ENCODE measurements around the gene SFMBT1. TPM values are rescaled to one million over a fixed set of nuclear protein-coding genes. Genes with fewer than 3 reads are reported as not detected.
A peak's percentile ranks its signal among the peaks of the same experiment; 100 is the strongest.

SFMBT1 gene
- total and polyA plus RNA-seq, 8 donors: 8.0 to 12.9 (median 9.4) TPM

DNA sequence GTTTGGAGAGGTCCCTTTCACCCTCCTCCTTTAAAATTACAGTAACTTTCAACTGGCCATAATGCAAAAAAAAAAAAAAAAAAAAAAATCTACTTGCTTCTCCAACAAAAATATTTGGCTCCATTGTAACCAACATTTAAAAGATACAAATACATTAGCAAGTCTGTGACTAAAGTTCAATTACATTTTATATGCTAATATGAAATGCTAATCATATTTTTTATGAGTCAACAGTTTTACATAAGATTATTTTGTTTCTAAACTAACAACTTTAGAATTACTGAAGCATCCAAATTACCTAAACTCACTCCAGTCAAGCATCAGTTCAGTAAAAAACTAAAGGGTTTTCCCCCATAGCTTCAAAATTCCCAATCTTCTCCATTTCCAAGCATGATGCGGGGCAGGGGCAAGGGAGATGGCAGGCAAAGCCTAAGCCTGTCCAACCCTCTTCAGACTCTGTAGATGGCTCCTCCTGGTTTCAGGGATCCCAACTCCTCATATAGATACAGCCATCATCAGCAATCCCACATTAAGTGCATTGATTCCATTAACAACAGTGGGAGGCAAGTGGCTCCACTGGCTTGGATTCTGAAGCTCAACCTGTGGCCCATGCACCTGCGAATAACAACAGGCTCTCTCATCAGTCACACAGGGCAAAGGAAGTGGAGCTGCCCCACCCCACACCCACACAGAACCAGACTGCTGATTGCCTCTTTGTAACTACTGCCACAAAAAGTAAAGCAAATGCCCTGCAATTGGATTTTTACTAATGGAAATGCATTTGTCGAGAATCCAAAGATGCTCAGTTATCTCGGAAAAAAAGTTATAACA is 15.0 kb downstream of the SFMBT1 start:
- TF ChIP-seq, protein P1, sequence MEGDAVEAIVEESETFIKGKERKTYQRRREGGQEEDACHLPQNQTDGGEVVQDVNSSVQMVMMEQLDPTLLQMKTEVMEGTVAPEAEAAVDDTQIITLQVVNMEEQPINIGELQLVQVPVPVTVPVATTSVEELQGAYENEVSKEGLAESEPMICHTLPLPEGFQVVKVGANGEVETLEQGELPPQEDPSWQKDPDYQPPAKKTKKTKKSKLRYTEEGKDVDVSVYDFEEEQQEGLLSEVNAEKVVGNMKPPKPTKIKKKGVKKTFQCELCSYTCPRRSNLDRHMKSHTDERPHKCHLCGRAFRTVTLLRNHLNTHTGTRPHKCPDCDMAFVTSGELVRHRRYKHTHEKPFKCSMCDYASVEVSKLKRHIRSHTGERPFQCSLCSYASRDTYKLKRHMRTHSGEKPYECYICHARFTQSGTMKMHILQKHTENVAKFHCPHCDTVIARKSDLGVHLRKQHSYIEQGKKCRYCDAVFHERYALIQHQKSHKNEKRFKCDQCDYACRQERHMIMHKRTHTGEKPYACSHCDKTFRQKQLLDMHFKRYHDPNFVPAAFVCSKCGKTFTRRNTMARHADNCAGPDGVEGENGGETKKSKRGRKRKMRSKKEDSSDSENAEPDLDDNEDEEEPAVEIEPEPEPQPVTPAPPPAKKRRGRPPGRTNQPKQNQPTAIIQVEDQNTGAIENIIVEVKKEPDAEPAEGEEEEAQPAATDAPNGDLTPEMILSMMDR (IDR thresholded peaks at IDR 0.05): no peak
- Histone ChIP-seq H3K9me3 (no peaks in the 10 kb centered on the region), H3K4me3 (no peak overlapping the region), H3K27ac (no peak overlapping the region), H3K36me3 (no peaks in the 10 kb centered on the region), H3K4me1 (no peaks in the 10 kb centered on the region), H3K27me3 (no peaks in the 10 kb centered on the region)
- intact Hi-C loops (cut with DNase I): no loop called here
- no peak for DNase-seq
- peak; percentile 46 for ATAC-seq

DNA sequence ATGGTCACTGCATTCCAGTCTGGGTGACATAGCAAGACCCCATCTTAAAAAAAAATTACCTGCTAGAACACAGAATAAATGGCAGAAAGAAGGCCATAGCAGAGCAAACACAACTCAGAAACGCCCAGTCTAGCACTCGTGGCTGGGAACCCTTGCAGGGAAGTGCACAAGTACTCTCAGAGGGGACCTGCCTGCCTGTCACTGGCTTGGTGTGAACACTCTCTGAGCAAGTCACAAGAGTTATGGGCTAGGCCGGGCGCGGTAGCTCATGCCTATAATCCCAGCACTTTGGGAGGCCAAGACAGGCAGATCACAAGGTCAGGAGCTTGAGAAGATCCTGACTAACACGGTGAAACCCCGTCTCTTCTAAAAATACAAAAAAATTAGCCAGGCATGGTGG is 17.2 kb downstream of the SFMBT1 start:
- Histone ChIP-seq H3K4me1 (no peaks in the 10 kb centered on the region), H3K27ac (no peak overlapping the region), H3K4me3 (no peak overlapping the region), H3K36me3 (no peaks in the 10 kb centered on the region), H3K27me3 (no peaks in the 10 kb centered on the region), H3K9me3 (no peaks in the 10 kb centered on the region)
- ATAC-seq: peak; percentile 89
- intact Hi-C loops (cut with DNase I): no loop called here
- TF ChIP-seq, protein P1 (IDR thresholded peaks at IDR 0.05): no peak
- no peak for DNase-seq

DNA sequence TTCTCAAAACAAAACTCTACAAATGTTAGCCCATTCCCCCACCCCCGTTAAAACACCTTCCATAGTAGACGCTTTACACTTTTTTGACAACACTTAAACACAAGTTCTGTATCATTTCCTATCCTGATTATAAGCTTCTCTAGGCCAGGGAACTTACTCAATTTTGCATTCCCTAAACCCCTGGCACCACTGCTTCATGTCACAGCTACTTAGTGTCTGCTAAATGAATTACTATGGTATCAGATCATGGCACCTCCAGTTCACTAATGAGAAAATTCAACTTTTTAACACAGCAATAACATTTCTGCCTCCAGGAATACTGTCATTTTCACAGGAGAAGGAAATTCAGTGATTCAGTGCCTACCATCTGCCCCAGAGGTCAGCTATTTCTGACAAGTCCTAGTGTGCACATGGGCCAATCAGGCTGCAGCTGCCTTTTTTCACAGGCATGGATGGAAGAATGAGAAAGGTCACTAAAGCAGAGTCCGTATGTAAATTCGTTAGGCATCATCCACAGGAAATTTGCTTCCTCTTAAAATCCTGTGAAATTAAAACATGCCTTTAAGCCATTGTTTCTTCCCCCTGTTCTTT is 18.5 kb downstream of the SFMBT1 start:
- intact Hi-C loops (cut with DNase I): no loop called here
- Histone ChIP-seq H3K27me3 (no peaks in the 10 kb centered on the region), H3K27ac (no peak overlapping the region), H3K36me3 (no peaks in the 10 kb centered on the region), H3K4me1 (no peaks in the 10 kb centered on the region), H3K4me3 (no peak overlapping the region), H3K9me3 (no peaks in the 10 kb centered on the region)
- DNase-seq: no peak
- ATAC-seq: no peak
- TF ChIP-seq, protein P1 (IDR thresholded peaks at IDR 0.05): no peak

DNA sequence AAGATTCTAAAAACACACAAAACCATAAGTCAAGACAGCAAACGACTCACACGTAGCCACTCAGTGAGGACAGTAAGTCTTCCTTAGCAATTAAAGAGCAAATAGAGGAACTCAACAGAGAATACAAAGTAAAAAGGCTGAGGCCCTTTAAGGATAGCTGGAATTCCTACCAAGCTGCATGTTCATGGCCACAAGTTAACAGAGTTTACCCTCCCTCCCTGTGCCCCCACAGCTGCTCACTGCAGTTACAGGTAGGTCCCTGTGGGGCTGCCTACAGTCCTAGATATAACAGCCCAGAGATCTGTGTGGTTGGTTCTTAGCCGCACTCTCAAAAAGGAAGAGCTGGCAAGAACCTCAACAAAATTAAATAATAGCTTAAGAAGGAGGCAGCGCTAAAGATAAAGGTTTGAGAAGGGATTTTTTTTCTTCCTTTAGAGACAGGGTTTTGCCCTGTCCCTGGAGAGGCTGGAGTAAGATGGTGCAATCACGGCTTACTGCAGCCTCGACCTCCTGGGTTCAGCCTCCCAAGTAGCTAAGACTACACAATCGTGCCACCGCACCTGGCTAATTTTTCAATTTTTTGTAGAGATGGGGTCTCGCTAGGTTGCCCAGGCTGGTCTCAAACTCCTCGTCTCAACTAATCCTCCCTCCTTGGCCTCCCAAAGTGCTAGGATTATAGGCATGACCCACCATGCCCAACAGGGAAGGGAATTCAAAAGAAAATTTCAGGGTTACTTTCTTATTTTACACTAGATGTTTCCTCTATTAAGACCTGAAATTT is 19.3 kb downstream of the SFMBT1 start:
- TF ChIP-seq, protein P1 (IDR thresholded peaks at IDR 0.05): no peak
- no peaks in the 10 kb centered on the region for H3K9me3 ChIP-seq
- DNase-seq (no peak), ATAC-seq (no peak)
- no peaks in the 10 kb centered on the region for H3K36me3 ChIP-seq
- H3K27ac ChIP-seq: no peak overlapping the region
- no peaks in the 10 kb centered on the region for H3K4me1 ChIP-seq
- H3K27me3 ChIP-seq: no peaks in the 10 kb centered on the region
- H3K4me3 ChIP-seq: no peak overlapping the region
- intact Hi-C loops (cut with DNase I): no loop called here

DNA sequence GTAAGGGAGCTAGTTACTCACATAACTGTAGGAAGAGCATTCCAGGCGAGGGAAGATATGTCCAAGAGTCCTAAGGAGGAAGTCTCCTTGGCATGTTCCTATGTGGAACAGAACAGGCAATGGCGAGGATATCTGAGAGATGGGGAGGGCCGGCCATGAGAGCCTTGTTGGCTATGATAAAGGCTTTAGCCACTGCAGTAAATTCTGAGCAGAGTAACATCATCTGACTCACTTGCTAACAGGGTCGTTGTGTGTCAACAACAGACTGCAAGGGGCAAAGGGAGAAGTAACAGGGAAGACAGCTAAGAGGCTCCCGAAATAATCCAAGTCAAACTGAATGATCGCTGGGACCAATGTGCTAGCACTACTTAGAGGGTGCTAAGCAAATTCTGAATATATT is 21.6 kb downstream of the SFMBT1 start:
- no peaks in the 10 kb centered on the region for H3K27me3 ChIP-seq

More for the DNA sequence above, 21.6 kb downstream of the SFMBT1 start:
- H3K4me1 ChIP-seq: no peaks in the 10 kb centered on the region
- no peaks in the 10 kb centered on the region for H3K36me3 ChIP-seq
- H3K27ac ChIP-seq: no peak overlapping the region
- no peaks in the 10 kb centered on the region for H3K9me3 ChIP-seq
- intact Hi-C loops (cut with DNase I): no loop called here
- no peak overlapping the region for H3K4me3 ChIP-seq
- no peak for ATAC-seq
- no peak for DNase-seq
- TF ChIP-seq, protein P1 (IDR thresholded peaks at IDR 0.05): no peak

All from left lung (tissue), 10 donors.